Suppressor macrophage treated with lipopolysaccharide for 1 hour (primary cell): ENCODE measurements around the gene TDRKH.
"Not testable (repeated sequence)": the region's sequence is repeated elsewhere in the genome, so short reads cannot be mapped to it uniquely, and the experiment has no call there.

Experiments used
- DNase-seq, 3 donors: peaks; one replicate each; pipeline ENCODE4 v3.0.0-alpha.2; 2020 to 2022

The TDRKH gene

GRCh38 chr1:151759241-151759640, 31.1 kb downstream of the TDRKH start:
- no peak for DNase-seq

GRCh38 chr1:151756291-151756690, 34.0 kb downstream of the TDRKH start:
- DNase-seq: peak; percentile 33 to 43 (median 40)

GRCh38 chr1:151741516-151741915, 48.8 kb downstream of the TDRKH start:
- no peak for DNase-seq

- DNase-seq: peak in 2 of 3 donors; percentile 25 to 69
These were observed 50.5 kb downstream of the TDRKH start for GRCh38 chr1:151739590-151740355.

GRCh38 chr1:151737479-151737878, 52.8 kb downstream of the TDRKH start:
- no peak for DNase-seq

- DNase-seq: peak; percentile 55 to 79 (median 72)
These were observed 53.3 kb downstream of the TDRKH start for GRCh38 chr1:151737026-151737425.

GRCh38 chr1:151733995-151734394, 56.3 kb downstream of the TDRKH start:
- not testable (repeated sequence) for DNase-seq

- no peak for DNase-seq
These were observed 57.2 kb downstream of the TDRKH start for GRCh38 chr1:151733126-151733525.

GRCh38 chr1:151729966-151730291, 60.4 kb downstream of the TDRKH start:
- DNase-seq: no peak

- DNase-seq: no peak
These were observed 60.9 kb downstream of the TDRKH start for GRCh38 chr1:151729157-151729965.

- no peak for DNase-seq
These were observed 61.9 kb downstream of the TDRKH start for GRCh38 chr1:151728151-151729054.

- DNase-seq: no peak
These were observed 66.5 kb downstream of the TDRKH start for GRCh38 chr1:151723726-151724370.
